Measurements from ENCODE around the gene NDUFAF8.

NDUFAF8 gene

DNA sequence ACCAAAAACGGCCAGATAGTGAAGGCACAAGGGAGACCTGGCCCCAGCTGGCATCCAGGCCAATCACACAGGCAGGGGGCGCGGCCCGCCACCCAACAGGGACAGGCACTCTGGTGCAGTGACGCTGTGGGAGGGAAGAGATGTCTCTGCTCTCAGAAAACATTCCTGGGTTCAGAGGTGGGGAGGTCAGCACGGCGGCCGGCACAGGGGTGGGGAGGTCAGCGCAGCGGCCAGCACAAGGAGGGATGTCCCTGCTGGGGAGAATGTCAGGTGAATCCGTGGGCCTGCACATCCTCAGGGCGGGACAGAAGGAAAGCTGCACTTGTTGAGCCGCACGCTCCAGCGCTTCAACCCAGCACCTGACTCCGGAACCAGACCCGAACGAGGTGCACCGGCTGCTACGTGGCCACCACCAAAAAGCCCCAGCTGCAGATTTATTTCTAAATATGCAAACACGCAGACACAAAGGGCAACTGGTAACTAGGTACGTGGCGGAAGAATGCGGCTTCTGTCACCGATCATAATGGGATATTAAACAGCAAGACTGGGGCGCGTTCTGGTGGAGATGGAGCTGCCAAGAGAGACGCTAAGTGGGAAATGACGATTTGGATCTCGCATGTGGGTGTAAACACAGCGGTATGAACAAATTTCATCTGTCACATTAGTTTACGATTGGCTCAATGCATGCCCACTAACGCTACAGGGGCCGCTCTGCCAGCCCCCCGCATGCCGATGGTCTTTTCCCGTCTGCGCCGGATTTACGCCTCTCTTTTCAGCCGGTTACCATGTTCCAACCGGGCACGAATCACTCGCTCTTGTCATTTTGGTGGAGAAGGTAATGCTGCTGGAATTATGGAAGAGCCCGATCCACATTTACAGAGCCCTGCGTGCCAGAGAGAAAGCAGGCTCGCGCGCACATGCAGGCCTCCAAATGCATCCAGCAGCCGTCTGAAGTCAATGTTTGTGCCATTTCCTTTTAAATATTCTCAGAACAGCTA, 40.5 kb downstream of the NDUFAF8 start:
- no peak for DNase-seq (ENCODE audit: extremely low spot score)
- TF ChIP-seq, protein P1, sequence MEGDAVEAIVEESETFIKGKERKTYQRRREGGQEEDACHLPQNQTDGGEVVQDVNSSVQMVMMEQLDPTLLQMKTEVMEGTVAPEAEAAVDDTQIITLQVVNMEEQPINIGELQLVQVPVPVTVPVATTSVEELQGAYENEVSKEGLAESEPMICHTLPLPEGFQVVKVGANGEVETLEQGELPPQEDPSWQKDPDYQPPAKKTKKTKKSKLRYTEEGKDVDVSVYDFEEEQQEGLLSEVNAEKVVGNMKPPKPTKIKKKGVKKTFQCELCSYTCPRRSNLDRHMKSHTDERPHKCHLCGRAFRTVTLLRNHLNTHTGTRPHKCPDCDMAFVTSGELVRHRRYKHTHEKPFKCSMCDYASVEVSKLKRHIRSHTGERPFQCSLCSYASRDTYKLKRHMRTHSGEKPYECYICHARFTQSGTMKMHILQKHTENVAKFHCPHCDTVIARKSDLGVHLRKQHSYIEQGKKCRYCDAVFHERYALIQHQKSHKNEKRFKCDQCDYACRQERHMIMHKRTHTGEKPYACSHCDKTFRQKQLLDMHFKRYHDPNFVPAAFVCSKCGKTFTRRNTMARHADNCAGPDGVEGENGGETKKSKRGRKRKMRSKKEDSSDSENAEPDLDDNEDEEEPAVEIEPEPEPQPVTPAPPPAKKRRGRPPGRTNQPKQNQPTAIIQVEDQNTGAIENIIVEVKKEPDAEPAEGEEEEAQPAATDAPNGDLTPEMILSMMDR (IDR thresholded peaks at IDR 0.05; ENCODE audit: control extremely low read depth, extremely low read depth, low read depth, missing control alignments), result no peak
- ChIA-PET POLR2A (no interaction called here), CTCF (no interaction called here)

DNA sequence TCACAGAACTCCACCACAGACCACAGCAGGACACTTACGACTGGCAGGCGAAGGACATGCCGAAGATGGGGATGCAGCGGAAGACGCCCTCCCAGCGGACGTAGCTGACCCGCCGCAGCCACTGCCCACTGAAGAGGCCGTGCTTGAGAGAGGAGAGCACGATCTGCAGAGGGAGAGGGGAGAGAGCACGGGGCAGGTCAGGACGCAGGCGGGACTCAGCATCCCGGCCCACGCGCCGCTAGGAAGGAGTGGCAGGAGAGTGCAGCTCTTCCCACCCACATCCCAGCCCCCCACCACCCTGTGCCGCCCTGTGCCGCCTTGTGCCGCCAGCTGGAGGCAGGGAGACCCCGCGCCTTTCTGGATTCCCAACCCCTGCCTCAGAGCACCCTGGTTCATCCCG, 41.5 kb downstream of the NDUFAF8 start:
- DNase-seq (ENCODE audit: extremely low spot score), result no peak
- TF ChIP-seq, protein P1 (IDR thresholded peaks at IDR 0.05; ENCODE audit: control extremely low read depth, extremely low read depth, low read depth, missing control alignments), result no peak
- ChIA-PET CTCF (no interaction called here), POLR2A (no interaction called here)

DNA sequence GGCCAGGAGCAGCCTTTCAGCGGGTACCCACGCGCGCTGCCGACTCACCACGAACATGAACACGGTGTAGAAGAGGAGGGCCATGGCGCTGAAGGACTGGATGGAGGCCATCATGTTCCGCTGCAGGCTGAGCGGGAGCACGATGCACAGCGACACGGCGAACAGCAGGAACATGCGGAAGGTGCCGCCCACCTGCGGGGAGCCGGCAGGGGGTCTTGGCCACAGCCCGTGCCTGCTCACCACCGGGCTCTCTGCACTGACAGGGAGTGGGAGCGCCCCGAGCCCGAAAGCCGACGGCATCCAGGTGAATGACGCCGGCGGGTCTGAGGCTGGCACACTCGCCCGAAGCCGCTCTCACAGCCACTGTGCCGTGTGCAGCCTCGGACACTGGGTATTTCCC, 43.0 kb downstream of the NDUFAF8 start:
- TF ChIP-seq, protein P1 (IDR thresholded peaks at IDR 0.05; ENCODE audit: control extremely low read depth, extremely low read depth, low read depth, missing control alignments), result no peak
- POLR2A ChIA-PET, result no interaction called here
- no peak for DNase-seq (ENCODE audit: extremely low spot score)
- CTCF ChIA-PET, result no interaction called here

DNA sequence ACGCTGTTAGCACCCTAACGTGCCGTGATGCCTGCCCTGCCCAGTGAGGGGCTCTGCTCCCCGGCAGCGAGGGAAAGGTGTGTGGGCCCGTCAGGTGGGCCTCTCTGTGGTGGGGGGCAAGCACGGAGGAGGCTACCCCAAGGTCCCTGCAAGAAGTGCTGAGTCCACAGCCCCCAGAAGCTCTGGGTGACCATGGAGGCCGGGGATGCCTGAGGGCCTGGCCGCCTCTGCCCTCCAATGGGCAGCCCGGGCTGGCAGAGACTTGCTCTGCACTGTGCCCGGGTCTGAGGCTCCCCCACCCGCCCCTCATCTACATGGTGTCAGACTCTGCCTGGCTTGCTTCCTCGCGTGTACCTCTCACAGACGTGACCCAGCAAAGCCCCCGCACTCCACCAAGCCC, 43.8 kb downstream of the NDUFAF8 start:
- CTCF ChIA-PET, result interaction anchor here (0.8 kb wide), 1 partner anchor 9 kb away, joined by 3 read pairs; no protein-coding TSS in a partner anchor
- TF ChIP-seq, protein P1 (IDR thresholded peaks at IDR 0.05; ENCODE audit: control extremely low read depth, extremely low read depth, low read depth, missing control alignments), result no peak
- no peak for DNase-seq (ENCODE audit: extremely low spot score)
- POLR2A ChIA-PET, result no interaction called here

DNA sequence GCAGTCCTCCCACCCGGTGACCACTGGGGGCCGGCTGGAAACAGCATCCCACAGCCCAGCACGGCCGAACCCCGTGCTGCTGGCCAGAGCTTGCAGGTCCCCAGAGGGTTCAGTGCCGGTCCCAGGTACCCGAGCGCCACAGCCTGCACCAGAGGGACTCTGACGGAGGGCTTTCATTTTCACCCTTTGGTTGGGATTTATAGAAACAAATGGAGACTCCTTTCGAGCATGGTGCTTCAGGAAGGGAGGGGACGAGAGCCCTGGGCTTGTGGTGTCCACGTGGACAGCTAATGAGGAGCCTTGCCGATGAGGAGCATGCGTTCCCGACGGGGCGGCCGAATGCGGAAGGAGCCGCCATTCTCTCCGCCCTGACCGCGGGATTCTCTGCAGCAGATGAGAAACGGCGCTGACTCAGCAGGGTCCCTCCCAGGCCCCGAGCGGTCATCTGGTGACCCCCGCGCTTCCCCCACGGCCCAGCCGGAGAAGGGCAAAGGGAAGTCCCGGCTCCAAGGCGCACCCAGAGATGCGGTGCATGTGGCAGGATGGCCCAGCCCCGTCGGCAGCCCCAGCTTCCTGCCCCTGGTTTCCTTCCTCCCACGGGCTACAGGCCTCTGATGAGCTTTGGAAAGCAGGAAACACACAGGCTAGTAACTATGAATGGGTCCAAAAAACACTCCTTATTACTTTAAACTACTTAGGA, 46.2 kb downstream of the NDUFAF8 start:
- CTCF ChIA-PET, result interaction anchor here (0.8 to 1.4 kb wide), 4 partner anchors 11 to 222 kb away, joined by 3 to 5 read pairs (median 4); no protein-coding TSS in a partner anchor
- POLR2A ChIA-PET, result no interaction called here
- TF ChIP-seq, protein P1 (IDR thresholded peaks at IDR 0.05; ENCODE audit: control extremely low read depth, extremely low read depth, low read depth, missing control alignments), result no peak
- peak; percentile 77 for DNase-seq (ENCODE audit: extremely low spot score)

DNA sequence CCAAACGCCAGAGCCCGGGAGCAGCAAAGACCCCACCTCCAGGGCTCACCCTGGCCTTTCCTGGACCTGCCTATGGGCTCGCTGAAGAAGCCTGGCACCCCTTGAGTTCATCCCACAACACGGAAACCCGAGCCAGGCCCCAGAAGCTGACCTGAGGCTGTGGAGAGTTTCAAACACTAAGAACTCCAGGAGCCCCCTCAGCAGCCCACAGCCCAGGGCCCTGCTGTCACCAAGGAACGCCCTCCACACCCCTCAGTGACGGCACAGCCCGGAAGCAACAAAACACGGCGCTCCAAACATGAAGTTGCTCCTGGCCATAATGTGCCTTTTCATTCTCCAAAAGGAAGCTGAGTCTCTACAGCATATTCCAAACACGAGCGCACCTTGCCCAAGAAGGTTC, 46.8 kb downstream of the NDUFAF8 start:
- no peak for DNase-seq (ENCODE audit: extremely low spot score)
- TF ChIP-seq, protein P1 (IDR thresholded peaks at IDR 0.05; ENCODE audit: control extremely low read depth, extremely low read depth, low read depth, missing control alignments), result no peak
- ChIA-PET POLR2A (no interaction called here), CTCF (interaction anchor here (1.0 to 1.5 kb wide), 3 partner anchors 199 to 221 kb away, joined by 4 to 5 read pairs (median 4); no protein-coding TSS in a partner anchor)

Measured in GM10248 (cell line).